AG09309 (cell line): ENCODE measurements around the gene TMEM63A.
A peak's percentile ranks its signal among the peaks of the same experiment; 100 is the strongest.
"Not testable (repeated sequence)": the region's sequence is repeated elsewhere in the genome, so short reads cannot be mapped to it uniquely, and the experiment has no call there.

Experiments
- DNase-seq: peaks from one replicate; pipeline ENCODE4 v3.0.0-alpha.2; 2010; ENCODE audit warnings: low read depth
- H3K4me3 ChIP-seq: 2 replicates; pipeline ENCODE4 v1.5.1; 2011; ENCODE audit warnings: mild to moderate bottlenecking, low read depth, low read length, moderate library complexity; ENCODE audit not compliant: control insufficient read depth
- TF ChIP-seq, protein P1 (sequence below): IDR thresholded peaks from 2 replicates; pipeline ENCODE4 v1.5.1; 2011; ENCODE audit warnings: mild to moderate bottlenecking, low read depth, low read length, inconsistent platforms; ENCODE audit not compliant: insufficient read depth, control insufficient read depth; ENCODE audit errors: missing control alignments

TMEM63A gene

GRCh38 chr1:225881959-225882693, at the start of gene TMEM63A:
Gene TMEM63A, minus strand, starts transcription at chr1:225882380. Its CDS starts 4,800 bp downstream, at chr1:225877580.
- DNase-seq, result no peak
- TF ChIP-seq, protein P1, sequence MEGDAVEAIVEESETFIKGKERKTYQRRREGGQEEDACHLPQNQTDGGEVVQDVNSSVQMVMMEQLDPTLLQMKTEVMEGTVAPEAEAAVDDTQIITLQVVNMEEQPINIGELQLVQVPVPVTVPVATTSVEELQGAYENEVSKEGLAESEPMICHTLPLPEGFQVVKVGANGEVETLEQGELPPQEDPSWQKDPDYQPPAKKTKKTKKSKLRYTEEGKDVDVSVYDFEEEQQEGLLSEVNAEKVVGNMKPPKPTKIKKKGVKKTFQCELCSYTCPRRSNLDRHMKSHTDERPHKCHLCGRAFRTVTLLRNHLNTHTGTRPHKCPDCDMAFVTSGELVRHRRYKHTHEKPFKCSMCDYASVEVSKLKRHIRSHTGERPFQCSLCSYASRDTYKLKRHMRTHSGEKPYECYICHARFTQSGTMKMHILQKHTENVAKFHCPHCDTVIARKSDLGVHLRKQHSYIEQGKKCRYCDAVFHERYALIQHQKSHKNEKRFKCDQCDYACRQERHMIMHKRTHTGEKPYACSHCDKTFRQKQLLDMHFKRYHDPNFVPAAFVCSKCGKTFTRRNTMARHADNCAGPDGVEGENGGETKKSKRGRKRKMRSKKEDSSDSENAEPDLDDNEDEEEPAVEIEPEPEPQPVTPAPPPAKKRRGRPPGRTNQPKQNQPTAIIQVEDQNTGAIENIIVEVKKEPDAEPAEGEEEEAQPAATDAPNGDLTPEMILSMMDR, result peak; percentile 20
- H3K4me3 ChIP-seq, result peak within 1 kb of the TSS; percentile 94

DNA sequence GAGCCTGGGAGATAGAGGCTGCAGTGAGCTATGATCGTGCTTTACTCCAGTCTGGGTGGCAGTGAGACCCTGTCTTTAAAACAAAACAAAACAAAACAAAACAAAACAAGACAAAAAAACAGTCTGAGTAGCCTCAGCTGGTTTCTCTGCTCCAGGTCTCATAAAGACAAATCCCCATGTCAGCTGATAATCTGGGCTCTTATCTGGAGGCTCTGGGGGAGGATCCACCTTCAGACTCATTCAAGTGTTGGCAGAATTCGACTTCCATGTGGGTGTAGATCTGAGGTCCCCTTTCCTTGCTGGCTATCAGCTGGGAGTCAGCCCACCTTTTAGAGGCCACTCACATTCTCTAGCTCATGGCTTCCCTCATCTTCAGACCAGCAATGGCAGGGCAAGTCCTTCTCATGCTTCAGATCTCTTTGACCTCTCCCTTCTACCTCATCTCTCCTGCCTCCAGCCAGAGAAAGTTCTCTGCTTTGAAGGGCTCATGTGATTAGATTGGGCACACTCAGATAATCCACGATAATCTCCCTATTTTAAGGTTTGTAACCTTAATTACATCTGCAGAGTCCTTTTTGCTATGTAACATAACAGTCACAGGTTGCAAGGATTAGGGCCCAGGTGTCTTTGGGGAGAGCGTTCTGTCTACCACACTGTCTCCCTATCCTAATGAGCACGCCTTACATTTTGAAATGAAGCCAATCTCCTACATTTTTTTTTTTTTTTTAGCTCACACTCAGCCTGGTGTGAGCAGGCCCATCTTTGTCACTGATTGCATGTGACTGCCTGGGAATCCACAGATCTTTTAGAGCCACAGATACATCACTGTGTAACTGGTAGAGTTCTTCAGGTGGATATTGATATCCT, 49.3 kb upstream of the TMEM63A start:
- H3K4me3 ChIP-seq, result no peak overlapping the region
- TF ChIP-seq, protein P1, result no peak
- no peak for DNase-seq

- H3K4me3 ChIP-seq, result no peak overlapping the region
- DNase-seq, result no peak
- TF ChIP-seq, protein P1, result no peak
Observed at GRCh38 chr1:225930566-225930965, 48.4 kb upstream of the TMEM63A start.

GRCh38 chr1:225929462-225929861, 47.3 kb upstream of the TMEM63A start:
- not testable (repeated sequence) for H3K4me3 ChIP-seq, DNase-seq

- no peak for DNase-seq
- TF ChIP-seq, protein P1, result no peak
Observed at GRCh38 chr1:225928186-225929175, 46.3 kb upstream of the TMEM63A start.

DNA sequence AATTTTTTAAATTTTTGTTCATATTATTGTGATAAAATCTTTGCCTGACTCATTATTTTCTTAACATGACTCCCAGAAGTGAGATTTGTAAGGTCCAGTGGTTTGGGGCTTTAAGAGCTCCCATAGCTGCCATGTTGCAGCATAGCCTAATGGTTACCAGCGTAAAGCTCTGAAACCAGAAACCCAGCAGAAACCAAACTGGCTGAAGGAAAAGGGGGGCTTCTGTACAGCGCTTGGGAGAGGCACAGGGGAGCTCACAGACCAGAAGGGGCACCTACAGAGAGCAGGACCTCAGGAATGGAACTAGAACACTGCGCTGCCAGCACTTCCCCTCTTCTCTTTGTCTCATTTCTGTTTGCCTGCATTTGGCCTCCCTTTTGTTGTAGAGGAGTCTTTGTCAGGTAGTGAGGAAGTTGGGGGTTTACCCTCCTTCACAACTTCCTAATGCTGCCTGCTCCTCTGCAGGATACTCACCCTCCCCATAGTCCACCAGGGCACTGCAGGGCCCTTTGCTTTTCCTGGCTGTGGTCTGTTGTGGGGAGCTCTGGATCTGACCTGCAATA, 44.5 kb upstream of the TMEM63A start:
- TF ChIP-seq, protein P1, result no peak
- DNase-seq, result no peak
- no peak overlapping the region for H3K4me3 ChIP-seq

More at GRCh38 chr1:225928186-225929175, 46.3 kb upstream of the TMEM63A start:
- H3K4me3 ChIP-seq, result no peak overlapping the region
